GM12891 (cell line): ENCODE data around the gene SKI.

Experiments used
- PAX5 ChIP-seq: IDR thresholded peaks from 2 replicates; pipeline ENCODE4 v1.6.1; 2011; ENCODE audit warnings: low read length, moderate library complexity, mild to moderate bottlenecking; ENCODE audit not compliant: insufficient read depth, severe bottlenecking
- POLR2A ChIP-seq: IDR thresholded peaks from 2 replicates; pipeline ENCODE4 v1.6.1; 2011; ENCODE audit warnings: low read depth, low read length, control low read depth
- POLR2AphosphoS5 ChIP-seq: IDR thresholded peaks from 2 replicates; pipeline ENCODE4 v1.6.1; 2011; ENCODE audit warnings: low read depth, low read length, control low read depth
- TAF1 ChIP-seq: IDR thresholded peaks from 2 replicates; pipeline ENCODE4 v1.6.1; 2011; ENCODE audit warnings: low read depth, low read length, control low read depth

GRCh38 chr1:2314803-2315673, 86.9 kb downstream of the SKI start:
- TF ChIP-seq POLR2A = no peak
- no peak for TF ChIP-seq POLR2AphosphoS5
- TF ChIP-seq PAX5 = no peak
- TF ChIP-seq TAF1 = no peak
